ENCODE measurements around the gene B3GAT3. TPM values are rescaled to one million over a fixed set of nuclear protein-coding genes. Genes with fewer than 3 reads are reported as not detected.

B3GAT3 gene
- total RNA-seq (10 to 100 TPM; 66.3 to 74.3 TPM), polyA plus RNA-seq (10 to 100 TPM; 37.9 to 48.4 TPM)

DNA sequence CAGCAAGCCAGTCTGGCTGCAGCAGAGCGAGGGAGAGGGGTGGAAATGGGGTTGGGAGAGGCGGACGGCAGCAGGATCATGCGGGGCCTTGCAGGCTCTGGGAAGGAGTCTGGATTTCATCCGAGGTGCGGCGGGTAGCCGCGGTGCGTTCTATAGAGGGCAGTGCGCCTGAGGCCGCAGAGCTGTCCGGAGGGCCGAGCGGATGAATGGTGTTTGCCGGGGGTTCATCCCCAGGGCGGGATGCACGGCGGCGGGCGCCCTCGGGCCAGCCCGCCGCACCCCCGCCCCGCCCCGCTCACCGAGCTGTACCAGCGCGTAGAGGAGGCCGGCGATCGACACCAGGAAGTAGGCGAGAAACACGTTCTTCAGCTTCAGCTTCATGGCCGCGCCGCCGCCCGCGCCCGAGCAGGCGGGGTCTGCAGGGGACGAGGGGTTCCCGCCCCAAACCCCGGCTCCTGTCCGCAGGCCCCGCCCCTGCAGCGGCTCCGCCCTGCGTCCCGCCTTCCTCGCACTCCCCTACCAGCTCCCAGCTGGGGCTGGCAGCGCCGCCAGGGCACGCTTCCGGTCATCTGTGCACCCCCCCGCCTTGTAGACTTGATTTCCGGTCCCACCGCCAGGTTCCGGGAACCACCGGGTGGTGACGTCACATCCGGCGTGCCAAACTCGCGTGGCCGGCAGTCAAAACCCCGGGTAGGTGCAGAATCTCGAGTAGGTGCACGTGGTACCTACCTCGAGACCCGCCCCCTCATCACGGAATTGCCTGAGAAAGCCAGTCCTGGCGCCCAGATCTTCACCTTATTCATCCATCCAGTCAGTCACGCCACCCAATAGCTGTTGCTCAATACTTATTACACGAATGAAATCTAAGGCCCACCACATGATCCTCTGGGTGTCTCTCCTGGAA, at the start of gene B3GAT3:
Gene B3GAT3 (minus strand): TSS at position 420 of the 904 bp plus-strand sequence. CDS start 39 bp downstream, at position 381.
- H3K4me3 ChIP-seq (ENCODE audit: low read length in 2 of 2) = peak within 1 kb of the TSS; percentile 83 to 89
- Mint-ChIP-seq H3K27ac (peak within 1 kb of the TSS; percentile 91 to 99 (median 98)), H3K9me3 (no peaks in the 10 kb centered on the region), H3K4me3 (peak within 1 kb of the TSS; percentile 89 to 98 (median 95)), H3K27me3 (no peaks in the 10 kb centered on the region), H3K4me1 (peaks cover 19 to 29% (median 20%) of the 10 kb centered on the region in 4 donors), H3K36me3 (peaks cover 15 to 38% of the 10 kb centered on the region in 2 donors)
- H3K27ac ChIP-seq (ENCODE audit: low read depth, low read length) = peak within 1 kb of the TSS; percentile 94
- peaks cover 20% of the 10 kb centered on the region for H3K36me3 ChIP-seq (ENCODE audit: insufficient read depth, low read length)
- DNase-seq = peak; percentile 95 to 99 (median 96)
- H3K4me1 ChIP-seq (ENCODE audit: insufficient read depth, low read length) = peaks cover 26% of the 10 kb centered on the region
- intact Hi-C loops (cut with micrococcal nuclease) = loop anchor here (1.0 to 2.0 kb wide), 5 partner anchors 9 to 43 kb away; partner anchors contain the start of genes C11orf98, CSKMT, GANAB and INTS5
- ChIA-PET POLR2A (ENCODE audit: partially characterized antibody) (interaction anchor here (0.6 to 8.0 kb wide), 36 partner anchors 8 to 234 kb away, joined by 3 to 114 read pairs (median 7); partner anchors contain the start of genes C11orf98, CSKMT, EEF1G and EML3), CTCF (ENCODE audit: partially characterized antibody) (interaction anchor here (0.6 to 2.0 kb wide), 9 partner anchors 20 to 64 kb away, joined by 3 to 23 read pairs (median 3); partner anchors contain the start of genes C11orf98, CSKMT, INTS5 and MTA2)
- no peaks in the 10 kb centered on the region for H3K9me3 ChIP-seq (ENCODE audit: control insufficient read depth in 1 of 2, low read length in 2 of 2)
- H3K27me3 ChIP-seq (ENCODE audit: insufficient read depth, low read length) = no peaks in the 10 kb centered on the region

GRCh38 chr11:62671236-62671607, 49.4 kb upstream of the B3GAT3 start:
- POLR2A ChIA-PET (ENCODE audit: partially characterized antibody) = interaction anchor here (0.6 to 19.7 kb wide), 38 partner anchors 8 to 278 kb away, joined by 3 to 494 read pairs (median 6); partner anchors contain the start of genes AHNAK, B3GAT3, BSCL2 and EEF1G
- H3K36me3 Mint-ChIP-seq = peaks cover 9 to 40% of the 10 kb centered on the region in 2 donors
- no peaks in the 10 kb centered on the region for H3K27me3 Mint-ChIP-seq
- Histone ChIP-seq H3K4me3 (ENCODE audit: low read length in 2 of 2) (peak overlapping the region; percentile 91 to 97), H3K4me1 (ENCODE audit: insufficient read depth, low read length) (peaks cover 55% of the 10 kb centered on the region), H3K9me3 (ENCODE audit: control insufficient read depth in 1 of 2, low read length in 2 of 2) (no peaks in the 10 kb centered on the region), H3K27ac (ENCODE audit: low read depth, low read length) (peak overlapping the region; percentile 74), H3K36me3 (ENCODE audit: insufficient read depth, low read length) (peaks cover 3% of the 10 kb centered on the region), H3K27me3 (ENCODE audit: insufficient read depth, low read length) (no peaks in the 10 kb centered on the region)
- H3K4me3 Mint-ChIP-seq = peak overlapping the region; percentile 93 to 99 (median 99)
- CTCF ChIA-PET (ENCODE audit: partially characterized antibody) = interaction anchor here (0.7 to 10.4 kb wide), 6 partner anchors 11 to 116 kb away, joined by 3 to 86 read pairs (median 5); partner anchors contain the start of genes INTS5, TMEM179B and TUT1
- intact Hi-C loops (cut with micrococcal nuclease) = loop anchor here (1.0 to 2.0 kb wide), 2 partner anchors 8 to 18 kb away; partner anchors contain the start of genes INTS5 and UBXN1
- peaks cover 15 to 75% (median 47%) of the 10 kb centered on the region in 4 donors for H3K4me1 Mint-ChIP-seq
- H3K27ac Mint-ChIP-seq = peak overlapping the region; percentile 89 to 98 (median 97)
- no peaks in the 10 kb centered on the region for H3K9me3 Mint-ChIP-seq
- peak in 2 of 5 donors; percentile 62 to 69 for DNase-seq

DNA sequence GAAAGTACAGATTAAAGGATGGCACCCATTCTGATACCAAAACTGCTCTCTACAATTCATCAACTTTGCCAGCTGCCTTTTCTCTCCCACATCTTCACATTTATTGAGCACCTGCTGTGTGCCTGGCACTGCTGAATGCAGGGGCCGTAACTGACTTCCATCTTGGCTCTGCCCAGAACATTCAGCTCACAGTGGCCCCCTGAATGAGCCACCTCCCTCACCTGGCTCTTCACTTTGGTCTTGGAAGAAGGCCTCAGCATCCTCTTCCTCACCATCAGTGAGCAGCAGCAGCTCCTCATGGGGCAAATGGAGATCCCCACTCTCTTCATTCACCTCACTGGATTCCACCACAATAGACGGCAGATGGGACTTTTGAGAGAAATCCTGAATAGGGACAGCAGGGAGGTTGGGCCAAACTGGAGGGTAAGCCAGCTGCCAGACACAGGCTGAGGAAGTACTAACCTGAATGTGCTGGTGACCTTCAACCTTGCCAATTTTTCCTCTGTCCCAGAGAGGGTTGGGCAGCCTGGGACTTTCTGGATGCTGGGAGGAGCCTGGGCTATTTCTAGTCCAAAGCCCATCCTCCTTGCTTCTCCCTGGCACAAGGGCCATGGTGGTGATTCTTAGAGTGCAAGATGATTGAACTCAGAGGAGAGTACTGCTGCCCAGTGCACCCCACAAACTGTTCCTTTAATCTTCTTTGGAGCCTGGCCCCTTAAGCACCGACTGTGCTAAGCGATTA, 47.8 kb upstream of the B3GAT3 start:
- H3K27ac Mint-ChIP-seq = peak overlapping the region; percentile 38 to 92 (median 89)
- POLR2A ChIA-PET (ENCODE audit: partially characterized antibody) = interaction anchor here (1.7 to 19.7 kb wide), 13 partner anchors 11 to 172 kb away, joined by 3 to 494 read pairs (median 28); partner anchors contain the start of genes B3GAT3, BSCL2, EEF1G and EML3
- no peaks in the 10 kb centered on the region for H3K27me3 Mint-ChIP-seq
- H3K9me3 ChIP-seq (ENCODE audit: control insufficient read depth in 1 of 2, low read length in 2 of 2) = no peaks in the 10 kb centered on the region
- H3K36me3 ChIP-seq (ENCODE audit: insufficient read depth, low read length) = peaks cover 3% of the 10 kb centered on the region
- no peaks in the 10 kb centered on the region for H3K9me3 Mint-ChIP-seq
- intact Hi-C loops (cut with micrococcal nuclease) = loop anchor here (2.0 kb wide), 1 partner anchor 17 kb away; the partner anchor contains the start of gene INTS5
- CTCF ChIA-PET (ENCODE audit: partially characterized antibody) = interaction anchor here (1.0 to 10.4 kb wide), 3 partner anchors 11 to 114 kb away, joined by 3 to 86 read pairs (median 4); partner anchors contain the start of gene TUT1
- no peaks in the 10 kb centered on the region for H3K27me3 ChIP-seq (ENCODE audit: insufficient read depth, low read length)
- H3K4me3 ChIP-seq (ENCODE audit: low read length in 2 of 2) = no peak overlapping the region
- H3K36me3 Mint-ChIP-seq = peaks cover 4 to 47% of the 10 kb centered on the region in 2 donors
- peak overlapping the region in 6 of 8 donors; percentile 15 to 99 (median 38) for H3K4me3 Mint-ChIP-seq
- H3K27ac ChIP-seq (ENCODE audit: low read depth, low read length) = no peak overlapping the region
- H3K4me1 ChIP-seq (ENCODE audit: insufficient read depth, low read length) = peaks cover 60% of the 10 kb centered on the region
- H3K4me1 Mint-ChIP-seq = peaks cover 15 to 81% (median 46%) of the 10 kb centered on the region in 4 donors
- no peak for DNase-seq

- Mint-ChIP-seq H3K4me1 (peaks cover 20 to 78% (median 46%) of the 10 kb centered on the region in 4 donors), H3K9me3 (no peaks in the 10 kb centered on the region), H3K27ac (peak overlapping the region in 5 of 7 donors; percentile 14 to 98 (median 88)), H3K36me3 (peaks cover 12 to 51% of the 10 kb centered on the region in 2 donors), H3K4me3 (peak overlapping the region in 5 of 8 donors; percentile 92 to 98 (median 96)), H3K27me3 (no peaks in the 10 kb centered on the region)
- intact Hi-C loops (cut with micrococcal nuclease) = no loop called here
- no peak overlapping the region for H3K4me3 ChIP-seq (ENCODE audit: low read length in 2 of 2)
- CTCF ChIA-PET (ENCODE audit: partially characterized antibody) = interaction anchor here (0.7 to 10.4 kb wide), 4 partner anchors 9 to 75 kb away, joined by 3 to 86 read pairs (median 4); partner anchors contain the start of genes EML3 and TUT1
- no peak for DNase-seq
- no peaks in the 10 kb centered on the region for H3K9me3 ChIP-seq (ENCODE audit: control insufficient read depth in 1 of 2, low read length in 2 of 2)
- H3K27ac ChIP-seq (ENCODE audit: low read depth, low read length) = no peak overlapping the region
- POLR2A ChIA-PET (ENCODE audit: partially characterized antibody) = interaction anchor here (0.6 to 19.7 kb wide), 16 partner anchors 10 to 188 kb away, joined by 3 to 494 read pairs (median 35); partner anchors contain the start of genes B3GAT3, BSCL2, EML3 and GANAB
- peaks cover 56% of the 10 kb centered on the region for H3K4me1 ChIP-seq (ENCODE audit: insufficient read depth, low read length)
- no peaks in the 10 kb centered on the region for H3K27me3 ChIP-seq (ENCODE audit: insufficient read depth, low read length)
- H3K36me3 ChIP-seq (ENCODE audit: insufficient read depth, low read length) = peaks cover 11% of the 10 kb centered on the region
Observed at GRCh38 chr11:62667460-62667859, 45.7 kb upstream of the B3GAT3 start.

DNA sequence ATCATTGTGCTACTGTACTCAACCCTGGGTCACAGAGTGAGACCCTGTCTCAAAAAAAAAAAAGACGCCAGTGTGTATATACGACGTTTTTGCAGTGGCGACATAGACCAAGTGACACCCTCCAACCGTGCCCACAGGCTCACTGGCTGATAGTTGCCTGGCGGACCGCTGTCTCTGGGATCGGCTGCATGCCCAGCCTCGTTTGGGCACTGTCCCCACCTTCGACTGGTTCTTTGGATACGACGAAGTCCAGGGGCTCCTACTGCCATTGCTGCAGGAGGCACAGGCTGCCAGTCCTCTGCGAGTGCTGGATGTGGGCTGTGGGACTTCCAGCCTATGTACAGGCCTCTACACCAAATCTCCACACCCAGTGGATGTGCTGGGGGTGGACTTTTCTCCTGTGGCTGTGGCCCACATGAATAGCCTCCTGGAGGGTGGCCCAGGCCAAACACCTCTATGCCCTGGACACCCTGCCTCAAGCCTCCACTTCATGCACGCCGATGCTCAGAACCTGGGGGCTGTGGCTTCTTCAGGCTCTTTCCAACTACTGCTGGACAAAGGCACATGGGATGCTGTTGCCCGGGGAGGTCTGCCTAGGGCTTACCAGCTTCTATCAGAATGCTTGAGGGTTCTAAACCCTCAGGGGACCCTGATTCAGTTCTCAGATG, 44.6 kb upstream of the B3GAT3 start:
- Mint-ChIP-seq H3K4me1 (peaks cover 17 to 67% (median 40%) of the 10 kb centered on the region in 4 donors), H3K9me3 (no peaks in the 10 kb centered on the region), H3K4me3 (peak overlapping the region; percentile 92 to 98 (median 96)), H3K27me3 (no peaks in the 10 kb centered on the region), H3K27ac (peak overlapping the region; percentile 82 to 98 (median 96)), H3K36me3 (peaks cover 8 to 41% of the 10 kb centered on the region in 2 donors)
- H3K4me1 ChIP-seq (ENCODE audit: insufficient read depth, low read length) = peaks cover 53% of the 10 kb centered on the region
- CTCF ChIA-PET (ENCODE audit: partially characterized antibody) = interaction anchor here (0.6 to 10.4 kb wide), 5 partner anchors 54 to 274 kb away, joined by 3 to 86 read pairs (median 6); partner anchors contain the start of genes EML3 and TUT1
- peaks cover 15% of the 10 kb centered on the region for H3K36me3 ChIP-seq (ENCODE audit: insufficient read depth, low read length)
- POLR2A ChIA-PET (ENCODE audit: partially characterized antibody) = interaction anchor here (0.6 to 19.7 kb wide), 30 partner anchors 10 to 215 kb away, joined by 3 to 494 read pairs (median 19); partner anchors contain the start of genes B3GAT3, BSCL2, EEF1G and EML3
- DNase-seq = no peak
- peak overlapping the region; percentile 88 to 97 for H3K4me3 ChIP-seq (ENCODE audit: low read length in 2 of 2)
- intact Hi-C loops (cut with micrococcal nuclease) = no loop called here
- no peaks in the 10 kb centered on the region for H3K27me3 ChIP-seq (ENCODE audit: insufficient read depth, low read length)
- H3K27ac ChIP-seq (ENCODE audit: low read depth, low read length) = peak overlapping the region; percentile 73
- no peaks in the 10 kb centered on the region for H3K9me3 ChIP-seq (ENCODE audit: control insufficient read depth in 1 of 2, low read length in 2 of 2)

Measured in CD4-positive, alpha-beta memory T cell (primary cell).